Osteoblast (primary cell): ENCODE results near the gene SAMM50. TPM values are rescaled to one million over a fixed set of nuclear protein-coding genes. Genes with fewer than 3 reads are reported as not detected.

ENCODE experiments used
- DNase-seq: peaks from one replicate; pipeline ENCODE4 v3.0.0; 2011; ENCODE audit warnings: low spot score, mixed read lengths; ENCODE audit not compliant: insufficient read length; ENCODE audit errors: missing footprints
- H2AFZ ChIP-seq: 2 replicates; pipeline ENCODE4 v1.6.0; 2011; ENCODE audit warnings: mild to moderate bottlenecking, low read length
- H3K27ac ChIP-seq: 2 replicates; pipeline ENCODE4 v1.5.1; 2011; ENCODE audit warnings: mild to moderate bottlenecking, low read depth, low read length, moderate library complexity
- H3K27me3 ChIP-seq: 2 replicates; pipeline ENCODE4 v1.6.0; 2012; ENCODE audit warnings: mild to moderate bottlenecking, control low read depth, inconsistent platforms, low read length, moderate library complexity; ENCODE audit not compliant: insufficient read depth
- H3K36me3 ChIP-seq: 2 replicates; pipeline ENCODE4 v1.5.1; 2011; ENCODE audit warnings: mild to moderate bottlenecking, low read length, control low read depth, moderate library complexity; ENCODE audit not compliant: insufficient read depth
- H3K4me1 ChIP-seq: 2 replicates; pipeline ENCODE4 v1.5.1; 2011; ENCODE audit warnings: mild to moderate bottlenecking, low read length, control low read depth, moderate library complexity; ENCODE audit not compliant: insufficient read depth
- H3K4me2 ChIP-seq: 2 replicates; pipeline ENCODE4 v1.6.0; 2011; ENCODE audit warnings: mild to moderate bottlenecking, low read length; ENCODE audit not compliant: insufficient read depth
- H3K4me3 ChIP-seq: fragments of 200-600 bp; sonication (generic); 3 replicates; pipeline ENCODE4 v1.5.1; 2012; ENCODE audit warnings: mild to moderate bottlenecking, low read length, inconsistent platforms; ENCODE audit not compliant: insufficient read depth
- H3K79me2 ChIP-seq: 2 replicates; pipeline ENCODE4 v1.6.0; 2012; ENCODE audit warnings: mild to moderate bottlenecking, low read length, control low read depth, inconsistent platforms; ENCODE audit not compliant: insufficient read depth
- H3K9me3 ChIP-seq: 2 replicates; pipeline ENCODE4 v1.5.1; 2011; ENCODE audit warnings: low read depth, low read length, control low read depth
- H4K20me1 ChIP-seq: 2 replicates; pipeline ENCODE4 v1.6.0; 2012; ENCODE audit warnings: mild to moderate bottlenecking, low read length, control low read depth; ENCODE audit not compliant: insufficient read depth
- CTCF ChIP-seq: IDR thresholded peaks from 2 replicates; pipeline ENCODE4 v1.5.1; 2011; ENCODE audit warnings: mild to moderate bottlenecking, low read depth, low read length, moderate library complexity; ENCODE audit errors: extremely low read depth
- total RNA-seq: library from RNA; depleted of rRNA; stranded (reverse); fragments of >200 nt; gene quantifications from 2 replicates; pipeline ENCODE4 v1.2.3, GENCODE V29; 2012

The SAMM50 gene
- total RNA-seq, 1 donor, result 36.6 TPM

- Histone ChIP-seq H3K4me2 (peak overlapping the region; percentile 92), H4K20me1 (peaks cover 2% of the 10 kb centered on the region), H2AFZ (peak overlapping the region; percentile 96), H3K4me1 (peaks cover 23% of the 10 kb centered on the region), H3K27me3 (no peaks in the 10 kb centered on the region), H3K79me2 (peaks cover 45% of the 10 kb centered on the region), H3K36me3 (no peaks in the 10 kb centered on the region), H3K4me3 (peak overlapping the region; percentile 80), H3K27ac (peak overlapping the region; percentile 87), H3K9me3 (no peaks in the 10 kb centered on the region)
- peak; percentile 95 for DNase-seq
- TF ChIP-seq CTCF, result no peak
Observed at GRCh38 chr22:44023404-44024287, 68.4 kb downstream of the SAMM50 start.

- Histone ChIP-seq H3K79me2 (peaks cover 50% of the 10 kb centered on the region), H4K20me1 (peaks cover 2% of the 10 kb centered on the region), H3K4me1 (peaks cover 23% of the 10 kb centered on the region), H3K27me3 (no peaks in the 10 kb centered on the region), H3K36me3 (no peaks in the 10 kb centered on the region), H3K27ac (peak within 1 kb of the TSS; percentile 87), H3K9me3 (no peaks in the 10 kb centered on the region), H3K4me2 (peak within 1 kb of the TSS; percentile 92), H3K4me3 (peak within 1 kb of the TSS; percentile 80), H2AFZ (peak within 1 kb of the TSS; percentile 96)
- peak; percentile 92 for DNase-seq
- no peak for TF ChIP-seq CTCF
Observed at GRCh38 chr22:44024288-44024921, 69.2 kb downstream of the SAMM50 start, which contains the start of gene PARVB. TSS of gene PARVB (plus strand) at chr22:44024302. CDS start at chr22:44024340, 38 bp downstream.

- Histone ChIP-seq H2AFZ (no peak overlapping the region), H3K36me3 (no peaks in the 10 kb centered on the region), H3K9me3 (no peaks in the 10 kb centered on the region), H3K4me2 (peak overlapping the region; percentile 79), H3K4me1 (peaks cover 23% of the 10 kb centered on the region), H4K20me1 (peaks cover 2% of the 10 kb centered on the region), H3K4me3 (peak overlapping the region; percentile 80), H3K27ac (no peak overlapping the region), H3K27me3 (no peaks in the 10 kb centered on the region), H3K79me2 (peaks cover 55% of the 10 kb centered on the region)
- TF ChIP-seq CTCF, result no peak
- peak; percentile 75 for DNase-seq
Observed at GRCh38 chr22:44025171-44026065, 70.2 kb downstream of the SAMM50 start.
